NCI-H2081 (cell line): ENCODE data around the gene GALNT2.

Experiments used
- DNase-seq, 2 experiments: peaks; one replicate each; lab custom pipeline; 2025; lab: John Stamatoyannopoulos, UW

GALNT2 gene

DNA sequence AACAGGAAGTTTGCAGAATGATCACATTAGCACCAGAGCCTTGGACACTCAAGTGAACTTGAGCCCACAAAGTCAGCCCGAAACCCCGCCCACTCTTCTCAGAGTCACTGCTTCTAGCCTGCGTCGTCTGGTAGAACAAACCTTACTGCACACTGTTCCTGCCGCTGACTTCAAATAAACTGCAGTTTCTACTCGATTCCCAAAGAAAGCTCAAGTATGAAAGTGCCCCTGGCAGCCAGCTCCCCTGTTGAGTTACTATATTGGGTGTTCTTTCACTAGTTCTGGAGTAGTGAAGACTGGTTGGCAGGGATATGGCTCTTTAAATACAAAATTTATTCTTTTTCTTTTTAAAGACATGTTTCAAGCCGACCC is 164.7 kb downstream of the GALNT2 start:
- no peak for DNase-seq

DNA sequence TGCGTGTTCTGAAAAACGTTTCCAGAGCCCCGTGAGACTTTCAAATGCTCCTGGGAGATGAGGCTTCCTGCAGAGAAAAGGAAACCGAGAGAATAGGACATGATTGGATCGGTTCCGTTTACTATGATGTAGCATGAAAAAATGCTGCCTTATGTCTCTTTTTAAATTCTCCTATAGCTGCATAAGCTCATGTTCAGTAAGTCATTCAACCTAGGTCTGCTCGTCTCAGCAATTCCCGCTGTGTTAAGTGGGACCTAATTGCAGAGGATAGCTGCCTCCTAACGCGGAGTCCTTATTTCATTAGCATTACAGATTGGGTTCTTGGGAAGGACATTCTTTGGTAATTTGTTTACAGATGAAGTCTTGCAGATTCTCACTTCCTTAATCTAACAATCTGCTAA is 165.3 kb downstream of the GALNT2 start:
- no peak for DNase-seq

DNA sequence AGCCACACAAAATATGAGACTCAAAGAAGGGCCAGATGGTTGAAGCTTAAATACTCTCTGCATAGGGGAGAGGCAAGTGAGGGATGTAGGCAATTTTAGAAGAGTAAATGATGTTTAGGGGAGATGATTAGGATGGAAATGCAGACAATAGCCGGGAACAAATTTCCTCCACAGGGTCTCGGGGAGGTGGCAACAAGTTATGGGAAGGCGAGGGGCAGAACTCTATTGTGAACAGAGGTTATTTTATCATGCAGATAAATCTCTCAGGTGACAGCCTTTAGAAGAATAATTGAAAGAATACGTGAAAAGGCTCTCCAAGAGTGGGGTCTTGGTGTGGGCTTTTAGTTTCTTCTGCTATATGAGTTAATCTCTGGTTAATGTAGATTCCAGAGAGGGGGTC is 166.7 kb downstream of the GALNT2 start:
- no peak for DNase-seq

DNA sequence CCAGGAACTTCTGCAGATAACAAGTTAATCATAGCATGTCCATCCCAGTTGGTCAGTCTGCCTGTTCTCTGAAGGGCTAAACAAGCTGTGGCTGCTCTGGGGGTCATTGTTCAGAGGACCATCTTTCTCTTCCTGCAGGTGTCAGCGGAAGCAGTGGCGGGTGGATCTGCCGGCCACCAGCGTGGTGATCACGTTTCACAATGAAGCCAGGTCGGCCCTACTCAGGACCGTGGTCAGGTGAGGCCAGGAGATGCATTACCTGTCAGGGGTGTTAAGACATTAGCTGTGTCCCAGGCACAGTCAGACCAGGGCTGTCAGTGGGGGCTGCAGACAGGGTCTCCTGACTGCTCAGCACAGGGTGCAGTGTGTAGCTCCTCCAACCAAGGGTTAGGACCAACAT is 168.8 kb downstream of the GALNT2 start:
- DNase-seq = no peak

DNA sequence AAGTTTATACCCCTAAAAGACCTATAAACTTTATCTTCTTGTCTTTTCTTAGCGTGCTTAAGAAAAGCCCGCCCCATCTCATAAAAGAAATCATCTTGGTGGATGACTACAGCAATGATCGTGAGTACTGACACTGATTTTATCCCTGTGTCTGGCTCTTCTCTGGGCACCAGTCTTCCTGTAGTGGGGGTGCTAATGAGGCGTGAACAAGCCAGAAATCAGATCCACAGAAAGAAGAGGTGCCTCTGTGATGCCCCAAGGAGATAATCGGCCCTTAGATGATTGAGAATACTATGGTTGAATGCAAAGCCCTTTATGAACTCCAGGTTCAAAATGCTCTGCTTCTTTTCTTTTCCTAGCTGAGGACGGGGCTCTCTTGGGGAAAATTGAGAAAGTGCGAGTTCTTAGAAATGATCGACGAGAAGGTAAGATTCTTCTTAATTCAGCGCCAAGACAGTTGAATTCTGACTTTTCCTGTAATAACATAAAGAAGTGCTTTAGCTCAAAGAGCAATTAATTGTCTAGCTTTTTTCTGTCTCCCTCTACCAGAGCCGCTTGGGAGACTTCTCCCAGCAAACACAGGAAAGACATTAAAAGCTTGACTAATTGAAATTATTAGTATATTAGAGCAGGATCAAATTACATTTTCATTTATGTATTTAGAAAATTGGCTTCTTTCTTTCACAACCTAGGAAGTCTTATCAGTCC is 169.4 kb downstream of the GALNT2 start:
- DNase-seq = no peak

DNA sequence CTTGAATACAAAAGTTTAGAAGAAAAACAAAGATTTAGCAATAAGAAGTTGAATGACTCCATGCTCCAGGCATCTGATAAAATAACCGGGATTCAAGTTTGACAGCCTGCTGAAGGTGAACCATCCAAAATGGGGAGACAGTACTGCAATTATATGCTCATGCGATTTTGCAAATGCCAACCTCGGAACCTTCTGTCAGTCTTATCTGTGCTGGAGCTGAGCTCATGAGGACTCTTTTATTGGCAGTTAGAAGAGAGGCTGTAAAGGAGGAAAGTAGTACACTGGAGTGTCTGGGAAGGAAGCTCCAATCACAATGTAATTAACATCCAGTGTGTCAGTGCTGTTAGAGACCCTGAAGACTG is 170.0 kb downstream of the GALNT2 start:
- no peak for DNase-seq

DNA sequence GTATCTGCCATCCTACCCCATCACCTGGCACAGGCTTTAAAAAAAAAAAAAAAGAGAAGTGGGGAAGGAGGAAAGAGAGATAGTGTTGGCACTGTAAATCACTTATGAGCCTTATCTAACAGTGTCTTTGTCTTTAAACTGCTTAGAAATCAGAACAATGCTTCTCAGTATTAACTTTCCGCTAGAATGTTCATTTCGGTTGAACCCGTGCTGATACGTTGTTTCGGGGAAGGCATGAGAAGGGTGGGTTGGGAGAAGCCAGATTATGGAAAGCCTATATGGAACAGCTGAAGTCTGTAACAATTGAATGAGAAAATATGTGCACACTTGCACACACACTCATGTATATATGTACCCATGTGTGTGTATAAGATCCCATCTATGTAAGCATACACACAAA is 170.8 kb downstream of the GALNT2 start:
- no peak for DNase-seq

DNA sequence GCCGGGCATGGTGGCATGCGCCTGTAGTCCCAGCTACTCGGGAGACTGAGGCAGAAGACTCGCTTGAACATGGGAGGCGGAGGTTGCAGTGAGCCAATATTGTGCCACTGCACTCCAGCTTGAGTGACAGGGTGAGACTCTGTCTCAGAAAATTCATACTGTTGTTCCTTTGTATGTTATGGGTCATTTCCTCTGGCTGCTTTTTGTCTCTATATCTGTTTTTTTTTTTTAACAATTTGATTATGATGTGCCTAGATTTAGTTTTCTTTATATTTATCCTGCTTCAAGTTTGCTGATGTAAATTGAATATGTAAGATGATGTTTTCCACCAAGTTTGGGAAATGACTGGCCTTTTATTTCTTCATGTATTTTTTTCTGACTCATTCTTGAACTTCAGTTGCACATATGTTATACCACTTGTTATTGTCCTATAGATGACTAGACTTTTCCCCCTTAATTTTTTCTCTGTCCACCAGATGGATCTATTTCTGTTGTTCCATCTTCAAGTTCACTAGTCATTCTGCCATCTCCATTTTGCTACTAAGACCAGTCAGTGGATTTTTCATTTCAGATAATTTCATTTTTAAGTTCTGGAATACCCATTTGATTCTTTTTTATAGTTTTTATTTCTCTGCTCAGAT is 173.5 kb downstream of the GALNT2 start:
- no peak for DNase-seq

DNA sequence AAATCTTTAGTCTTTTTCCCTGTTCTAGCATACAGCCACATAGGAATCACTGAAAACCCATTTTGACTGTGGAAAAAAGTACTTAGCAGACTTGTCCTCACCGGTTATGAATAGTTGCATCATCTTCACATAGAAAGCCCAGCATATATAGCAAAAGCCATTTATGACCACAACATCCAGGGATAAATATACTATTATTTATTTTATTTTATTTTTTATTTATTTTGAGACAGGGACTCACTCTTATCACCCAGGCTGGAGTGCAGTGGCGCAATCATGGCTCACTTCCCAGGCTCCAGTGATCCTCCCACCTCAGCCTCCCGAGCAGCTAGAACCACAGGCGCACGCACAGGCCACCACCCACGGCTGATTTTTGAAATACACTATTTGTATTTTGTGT is 175.3 kb downstream of the GALNT2 start:
- no peak for DNase-seq

DNA sequence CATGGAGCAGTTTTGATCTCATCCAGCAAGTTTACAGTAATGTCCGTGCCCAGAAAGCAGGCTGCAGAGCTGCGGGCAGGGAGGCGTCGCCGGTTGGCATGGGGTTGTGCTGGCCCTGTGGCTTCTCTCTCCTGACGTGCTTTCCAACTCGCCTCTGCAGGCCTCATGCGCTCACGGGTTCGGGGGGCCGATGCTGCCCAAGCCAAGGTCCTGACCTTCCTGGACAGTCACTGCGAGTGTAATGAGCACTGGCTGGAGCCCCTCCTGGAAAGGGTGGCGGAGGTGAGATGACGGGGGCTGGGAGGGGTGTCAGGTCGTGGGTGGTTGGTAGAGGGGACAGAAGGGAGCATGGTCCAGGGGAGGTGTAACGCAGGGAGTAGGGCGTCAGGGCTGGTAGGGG is 176.1 kb downstream of the GALNT2 start:
- DNase-seq = no peak

DNA sequence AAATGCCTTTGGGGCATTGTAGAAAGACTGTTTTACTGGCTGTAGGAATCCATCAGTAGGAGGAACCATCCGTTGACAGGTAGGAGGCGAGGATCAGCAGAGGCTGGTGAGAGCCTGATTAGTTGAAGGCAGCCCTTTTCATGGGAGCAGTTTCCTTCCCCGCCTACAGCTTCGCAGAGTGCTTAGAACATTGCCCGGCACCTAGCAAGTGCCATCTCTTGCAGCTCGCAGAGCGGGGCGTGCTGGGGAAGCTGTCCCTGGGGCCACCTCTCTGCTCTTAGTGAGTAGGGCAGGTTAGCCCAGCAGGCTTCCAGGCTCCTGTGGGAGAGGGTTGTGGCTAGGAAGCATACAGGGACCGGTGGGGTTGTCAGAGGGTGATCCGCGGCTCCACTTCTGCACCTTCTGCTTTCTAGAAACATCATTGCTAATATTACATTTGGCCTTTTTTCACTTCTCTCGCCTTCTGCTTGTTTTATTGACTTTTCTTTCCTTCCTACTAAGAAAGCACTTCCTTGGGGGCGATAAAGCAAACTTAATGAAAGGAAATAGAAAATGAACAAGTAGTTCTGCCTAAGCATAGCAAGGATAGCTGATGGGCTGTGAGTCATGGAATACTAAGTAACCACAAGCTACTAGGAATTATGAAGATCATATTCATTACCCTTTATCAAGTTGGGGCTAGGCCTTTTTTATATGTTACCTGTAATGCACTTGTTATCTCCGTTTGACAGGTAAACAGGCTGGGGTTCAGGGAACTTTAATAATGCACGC is 176.7 kb downstream of the GALNT2 start:
- no peak for DNase-seq

DNA sequence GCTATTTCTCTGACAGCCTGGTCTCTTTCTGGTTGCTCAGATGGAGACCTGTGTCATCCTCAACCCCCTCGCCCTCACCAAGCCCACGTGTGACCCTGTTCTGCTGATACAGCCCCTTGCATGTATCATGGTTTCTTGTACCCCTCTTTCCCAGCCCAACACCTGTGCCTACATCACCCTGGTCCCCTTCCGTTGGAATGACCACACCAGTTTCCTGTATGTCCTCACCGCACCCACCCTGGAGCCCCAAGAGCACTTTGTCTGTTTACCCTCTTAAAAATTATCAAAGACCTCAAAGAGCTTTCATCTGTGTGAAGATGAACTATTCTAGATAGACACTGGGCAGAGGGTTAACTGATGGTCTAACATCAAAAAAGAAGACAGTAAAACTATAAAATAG is 179.5 kb downstream of the GALNT2 start:
- DNase-seq = no peak

DNA sequence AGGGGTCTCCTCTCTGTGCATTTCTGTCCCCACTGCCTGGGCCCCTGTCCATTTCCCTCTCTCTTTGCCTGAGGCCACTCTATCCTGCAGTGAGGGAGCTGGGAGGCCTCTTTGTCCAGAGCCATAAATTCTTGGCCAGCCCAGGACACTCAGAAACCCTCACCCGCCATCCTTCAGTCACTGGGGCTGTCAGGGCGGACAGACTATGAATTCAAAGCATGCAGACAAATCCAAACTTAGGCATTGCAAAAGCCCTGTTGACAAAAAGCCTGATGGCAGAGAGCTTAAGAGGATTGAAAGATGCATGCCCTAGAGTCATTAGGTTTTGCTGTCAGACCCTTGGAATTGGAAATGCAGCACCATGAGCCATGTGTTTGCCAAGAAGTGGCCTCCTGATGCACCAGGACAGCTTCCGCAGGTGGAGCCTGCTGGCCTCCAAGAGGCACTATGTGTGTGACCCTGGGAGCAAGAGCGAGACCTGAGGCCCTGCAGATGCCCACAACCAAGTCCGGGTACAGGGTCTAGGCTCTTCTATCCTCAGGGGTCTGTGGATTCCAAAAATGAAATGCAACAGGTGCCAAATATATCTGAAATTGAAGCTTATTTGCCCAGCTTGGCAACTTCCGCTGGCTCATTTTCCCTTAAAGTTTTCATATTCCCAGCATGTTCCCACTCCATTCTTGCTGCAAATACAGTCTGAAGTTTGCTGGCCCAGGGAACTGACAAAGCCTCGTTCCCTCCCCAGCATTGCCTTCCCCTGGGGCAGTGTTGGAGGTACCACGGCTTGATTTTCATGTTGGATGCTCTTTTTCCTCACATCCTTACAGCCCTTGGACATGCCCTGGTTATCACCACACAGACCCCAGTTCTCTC is 181.2 kb downstream of the GALNT2 start:
- no peak for DNase-seq

DNA sequence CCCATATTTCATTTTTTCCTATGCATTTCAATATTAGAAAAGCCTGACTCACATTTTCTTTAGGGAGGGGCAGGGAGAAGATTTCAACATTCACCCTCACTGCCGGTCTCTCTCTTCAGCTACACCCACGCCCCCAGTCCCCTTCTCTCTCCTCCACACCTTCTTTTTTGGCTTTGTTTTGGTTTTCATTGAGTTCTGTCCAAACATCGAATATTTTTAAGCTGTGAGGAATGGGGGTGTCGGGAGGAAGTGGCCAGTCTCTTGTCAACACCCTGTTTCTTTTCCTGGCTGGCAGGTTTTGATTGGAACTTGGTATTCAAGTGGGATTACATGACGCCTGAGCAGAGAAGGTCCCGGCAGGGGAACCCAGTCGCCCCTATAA is 181.8 kb downstream of the GALNT2 start:
- DNase-seq = no peak

DNA sequence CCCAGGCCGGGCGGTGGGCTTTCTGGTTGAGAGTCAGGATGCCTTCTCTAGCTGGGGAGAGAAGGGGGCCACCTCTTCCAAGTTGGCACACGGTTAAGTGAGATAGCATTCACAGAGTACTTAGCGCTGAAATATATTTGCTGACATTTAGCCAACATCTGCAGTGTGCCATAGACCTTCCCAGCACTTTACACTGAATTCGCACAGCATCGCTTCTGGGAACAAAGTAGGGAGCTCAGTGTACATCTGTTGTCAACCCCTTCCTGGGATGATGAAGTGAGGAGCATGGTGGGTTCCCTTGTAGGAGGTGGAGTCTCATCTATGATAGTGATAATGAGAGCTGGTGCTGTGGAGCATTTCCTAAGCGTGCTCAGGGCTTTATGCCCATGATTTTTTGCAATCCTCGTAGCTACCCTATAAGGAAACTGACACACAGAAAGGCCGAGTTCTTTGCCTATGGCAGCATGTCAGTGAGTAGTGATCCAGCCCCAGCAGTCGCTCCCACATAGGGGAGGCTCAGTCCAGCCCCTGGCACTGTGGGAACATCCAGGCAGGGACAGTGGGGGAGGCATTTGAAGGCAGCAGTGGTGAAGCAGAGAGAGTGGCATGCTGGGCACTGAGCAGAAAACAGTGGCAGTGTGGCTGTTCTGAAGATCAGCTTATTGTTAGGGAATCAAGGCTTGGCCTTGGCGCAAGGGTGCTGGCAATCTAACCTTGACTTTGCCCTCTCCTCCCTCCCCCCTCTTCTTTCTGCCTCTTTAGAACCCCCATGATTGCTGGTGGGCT is 182.8 kb downstream of the GALNT2 start:
- no peak for DNase-seq

DNA sequence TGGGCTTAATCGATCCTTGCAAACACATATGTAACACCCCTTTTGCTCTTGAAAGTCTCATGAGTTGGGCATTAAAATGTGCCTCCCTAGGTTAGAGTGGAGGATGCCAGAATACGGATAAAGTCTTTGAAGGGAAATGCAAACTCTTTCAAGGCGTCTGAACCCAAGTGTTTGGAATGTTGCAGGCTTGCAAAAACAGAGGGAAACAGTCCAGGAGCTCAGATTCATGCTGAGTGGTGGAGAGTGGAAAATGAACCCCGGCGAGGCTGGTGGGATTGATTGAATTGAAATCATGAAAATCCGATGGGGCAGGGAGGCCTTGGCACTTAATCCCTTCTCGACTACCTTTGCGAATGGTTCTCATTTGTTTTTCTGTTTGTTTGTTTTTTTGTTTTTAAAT is 183.6 kb downstream of the GALNT2 start:
- no peak for DNase-seq

DNA sequence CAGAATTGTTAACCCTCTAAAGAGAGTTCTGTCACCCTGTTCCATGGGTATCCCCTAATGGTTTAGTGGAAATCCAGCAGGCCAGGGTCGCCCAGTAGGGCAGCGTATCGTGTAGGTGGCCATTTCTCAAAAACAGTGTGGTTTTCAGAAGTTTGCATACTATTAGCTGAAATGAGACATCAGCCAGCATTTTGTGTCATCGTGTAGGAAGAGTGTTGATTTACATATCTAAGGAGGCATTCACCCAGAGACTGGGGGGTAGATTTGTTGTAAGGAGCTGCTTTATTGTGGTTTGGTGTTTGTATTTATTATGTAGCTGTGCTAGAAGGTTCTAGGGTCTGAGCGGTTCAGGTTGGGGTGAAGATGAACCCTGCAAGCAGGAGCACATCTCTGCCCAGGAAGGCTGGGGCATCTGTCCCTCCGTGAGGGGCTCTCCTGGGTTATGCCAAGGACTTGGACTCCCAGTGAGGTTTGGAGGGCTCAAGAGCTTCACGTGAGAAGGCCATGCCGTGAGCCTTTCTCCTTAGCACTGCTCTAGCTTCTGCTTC is 184.7 kb downstream of the GALNT2 start:
- DNase-seq = no peak

DNA sequence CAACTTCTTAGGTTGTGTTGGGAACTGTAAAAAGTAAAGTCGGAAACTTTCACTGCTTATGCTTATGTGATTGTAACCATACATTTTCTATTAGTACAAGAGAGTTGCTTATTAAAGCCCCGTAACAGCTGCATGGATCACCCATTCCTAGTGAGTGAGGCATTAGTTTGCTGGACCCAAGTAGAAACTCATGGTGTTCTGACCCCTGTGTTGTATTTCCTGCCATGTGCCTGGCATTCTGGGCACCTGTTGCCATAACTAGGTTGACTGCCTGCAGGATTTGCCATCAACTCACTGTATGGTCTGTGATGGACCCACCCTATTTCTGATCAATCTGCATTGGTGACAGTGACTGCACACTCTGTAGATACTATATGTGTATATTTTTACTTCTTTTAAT is 186.1 kb downstream of the GALNT2 start:
- no peak for DNase-seq

DNA sequence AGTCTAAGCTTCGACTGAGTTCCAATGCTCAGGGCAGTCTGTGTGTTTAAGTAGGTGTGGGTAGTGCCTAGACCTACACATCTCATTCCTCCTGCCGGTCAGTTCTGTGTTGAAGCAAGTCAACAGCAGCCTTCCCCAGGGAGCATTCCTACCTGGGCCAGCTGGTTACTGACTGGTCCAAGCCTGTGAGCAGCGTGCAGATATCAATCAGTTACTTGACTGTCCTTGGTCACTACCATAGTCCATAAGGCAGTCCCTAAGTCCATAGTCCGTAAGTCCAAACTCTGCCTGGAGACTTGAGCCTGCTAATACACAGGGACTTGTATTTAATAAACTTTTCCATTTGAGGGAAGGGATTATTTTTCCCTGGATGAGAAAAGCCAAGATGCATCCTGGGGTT is 187.2 kb downstream of the GALNT2 start:
- DNase-seq = no peak

DNA sequence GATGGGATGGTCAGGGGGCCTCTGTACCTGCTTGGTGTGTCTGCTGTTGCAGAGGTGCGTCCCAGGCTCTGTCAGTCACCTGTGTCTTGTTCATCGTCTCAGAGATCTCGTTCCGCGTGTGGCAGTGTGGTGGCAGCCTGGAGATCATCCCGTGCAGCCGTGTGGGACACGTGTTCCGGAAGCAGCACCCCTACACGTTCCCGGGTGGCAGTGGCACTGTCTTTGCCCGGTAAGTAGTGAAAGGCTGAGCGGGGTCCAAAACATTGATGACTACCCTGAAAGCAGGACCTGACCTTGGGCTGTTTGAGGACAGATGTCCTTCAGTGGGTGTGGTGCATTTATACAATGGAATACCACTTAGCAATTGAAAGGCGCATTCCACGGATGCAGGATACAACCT is 188.1 kb downstream of the GALNT2 start:
- DNase-seq = no peak

DNA sequence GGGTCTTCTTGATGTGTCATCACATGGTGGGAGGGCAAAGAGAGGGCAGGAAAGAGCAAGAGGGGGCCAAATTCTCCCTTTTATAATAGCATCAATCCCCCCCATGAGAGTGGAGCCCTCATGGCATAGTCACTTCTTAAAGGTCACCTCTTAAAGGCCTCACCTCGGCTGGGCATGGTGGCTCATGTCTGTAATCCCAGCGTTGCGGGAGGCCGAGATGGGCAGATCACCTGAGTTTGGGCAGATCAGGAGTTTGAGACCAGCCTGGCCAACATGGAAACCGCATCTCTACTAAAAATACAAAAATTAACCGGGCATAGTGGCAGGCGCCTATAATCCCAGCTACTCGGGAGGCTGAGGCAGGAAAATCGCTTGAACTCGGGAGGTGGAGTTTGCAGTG is 189.0 kb downstream of the GALNT2 start:
- no peak for DNase-seq
